HT-29 (cell line): ENCODE measurements around the gene RPS6KA2. TPM values are rescaled to one million over a fixed set of nuclear protein-coding genes. Genes with fewer than 3 reads are reported as not detected.
A peak's percentile ranks its signal among the peaks of the same experiment; 100 is the strongest.

Source experiments
- DNase-seq: peaks from one replicate; pipeline ENCODE4 v3.0.0-alpha.2; 2015; ENCODE audit warnings: low spot score
- total RNA-seq: library from RNA; depleted of rRNA; stranded (reverse); fragments of >200 nt; shearing (Covaris generic); gene quantifications from 2 replicates; pipeline ENCODE4 v1.2.3, GENCODE V29; 2014; rRNA removed

Gene RPS6KA2
- total RNA-seq: 1.1 and 3.4 TPM in 2 replicates

DNA sequence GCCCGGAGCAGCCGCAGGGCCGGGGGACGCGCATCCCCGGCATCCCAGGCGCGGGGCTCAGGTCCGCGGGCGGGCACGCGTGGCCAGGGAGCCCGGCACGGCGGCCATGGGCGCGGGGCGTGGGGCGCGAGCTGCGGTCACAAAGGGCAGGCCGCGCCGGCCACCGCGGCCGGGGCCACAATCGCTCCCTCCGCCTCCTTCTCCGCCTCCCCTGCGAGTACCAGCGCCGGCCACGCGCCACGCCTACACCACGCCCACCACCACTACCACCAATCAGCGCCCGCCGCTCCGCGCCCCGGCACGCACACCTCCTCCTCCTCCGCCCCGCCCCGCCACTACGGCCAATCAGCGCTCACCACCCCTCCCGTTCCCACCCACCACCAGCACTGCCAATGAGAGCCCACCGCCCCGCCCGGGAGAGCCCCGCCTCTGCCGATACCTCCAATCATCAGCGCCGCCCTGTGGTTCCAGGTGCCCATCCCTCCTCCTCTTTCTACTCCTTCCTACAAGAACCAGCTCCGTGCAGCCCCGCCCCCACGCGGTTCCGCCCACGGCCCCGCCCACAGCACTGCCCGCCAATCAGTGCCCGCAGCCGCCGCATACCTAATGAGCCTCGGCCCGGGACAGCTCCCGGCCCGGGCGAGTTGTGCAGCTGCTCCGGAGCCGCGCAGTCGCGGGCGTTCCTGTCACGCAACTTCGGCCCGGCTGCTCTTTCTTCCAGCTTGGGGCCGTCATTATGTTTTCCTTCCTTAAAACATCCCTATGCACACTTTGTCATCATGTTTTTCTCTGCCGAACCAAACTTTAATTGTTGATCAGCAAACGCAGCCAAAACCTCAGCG, at the start of gene RPS6KA2:
TSS of gene RPS6KA2 (minus strand) at position 219 of the 842 bp plus-strand sequence. CDS start 232 bp downstream, outside the sequence.
- DNase-seq: peak; percentile 99

DNA sequence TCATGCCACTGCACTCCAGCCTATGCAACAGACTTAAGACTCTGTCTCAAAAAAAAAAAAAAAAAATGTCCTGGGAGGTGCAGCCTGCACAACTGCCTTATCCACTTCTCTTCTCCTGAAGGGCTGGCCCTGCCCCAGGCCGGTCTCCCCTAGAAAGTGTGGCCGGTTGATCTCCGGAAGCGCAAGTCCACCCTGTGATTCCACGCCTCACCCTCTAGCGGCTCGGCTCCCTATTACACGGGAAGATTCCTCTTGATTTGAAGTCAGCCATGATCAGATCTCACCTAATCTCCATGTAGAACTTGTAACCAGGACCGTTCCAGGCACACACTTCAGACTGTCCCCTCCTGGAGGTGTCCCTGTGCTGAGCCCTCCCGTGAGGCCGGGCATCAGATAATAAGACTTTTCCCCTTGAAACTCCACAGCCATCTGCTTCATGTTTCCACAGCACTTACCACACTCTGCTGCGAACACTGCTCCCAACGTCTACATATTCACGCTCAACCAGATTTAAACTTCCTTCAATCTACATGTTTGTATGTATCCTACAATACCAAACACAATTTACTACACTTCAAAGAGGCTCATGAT, 49.3 kb upstream of the RPS6KA2 start:
- DNase-seq: no peak

DNA sequence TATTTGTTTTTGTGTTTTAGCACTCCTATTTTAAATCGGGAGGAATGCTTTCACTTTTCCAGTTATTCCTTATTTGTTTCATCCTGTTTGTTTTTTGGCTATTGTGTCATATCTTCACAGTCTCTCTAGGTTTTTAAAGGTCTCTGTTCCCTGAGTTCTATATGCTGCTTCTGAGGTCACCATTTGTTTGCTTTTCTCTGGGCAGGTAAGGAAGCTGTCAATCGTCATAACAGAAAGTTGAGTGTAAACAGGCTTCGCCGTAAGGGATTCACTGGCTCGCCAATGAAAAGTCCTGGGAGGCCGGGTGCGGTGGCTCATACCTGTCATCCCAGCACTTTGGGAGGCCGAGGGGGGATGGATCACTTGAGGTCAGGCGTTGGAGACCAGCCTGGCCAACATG, 48.7 kb upstream of the RPS6KA2 start:
- peak; percentile 62 for DNase-seq

DNA sequence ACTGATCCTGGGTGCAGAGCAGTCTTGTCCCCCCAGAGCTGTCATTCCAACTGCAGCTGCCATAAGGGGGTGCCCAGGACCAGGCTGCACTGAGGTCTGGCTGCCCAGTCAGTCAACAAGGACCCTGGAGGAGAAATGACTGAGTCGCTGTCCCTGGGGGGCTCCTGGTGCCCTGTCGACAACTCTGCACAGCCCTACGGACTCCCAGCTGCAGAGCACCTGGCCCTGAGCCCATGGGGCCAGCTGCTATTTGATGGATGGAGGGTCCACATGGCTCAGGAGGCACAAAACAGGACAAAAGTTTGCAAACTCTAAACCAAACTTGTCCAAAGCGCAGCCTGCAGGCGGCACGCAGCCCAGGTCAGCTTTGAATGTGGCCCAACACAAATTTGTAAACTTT, 46.3 kb upstream of the RPS6KA2 start:
- no peak for DNase-seq

DNA sequence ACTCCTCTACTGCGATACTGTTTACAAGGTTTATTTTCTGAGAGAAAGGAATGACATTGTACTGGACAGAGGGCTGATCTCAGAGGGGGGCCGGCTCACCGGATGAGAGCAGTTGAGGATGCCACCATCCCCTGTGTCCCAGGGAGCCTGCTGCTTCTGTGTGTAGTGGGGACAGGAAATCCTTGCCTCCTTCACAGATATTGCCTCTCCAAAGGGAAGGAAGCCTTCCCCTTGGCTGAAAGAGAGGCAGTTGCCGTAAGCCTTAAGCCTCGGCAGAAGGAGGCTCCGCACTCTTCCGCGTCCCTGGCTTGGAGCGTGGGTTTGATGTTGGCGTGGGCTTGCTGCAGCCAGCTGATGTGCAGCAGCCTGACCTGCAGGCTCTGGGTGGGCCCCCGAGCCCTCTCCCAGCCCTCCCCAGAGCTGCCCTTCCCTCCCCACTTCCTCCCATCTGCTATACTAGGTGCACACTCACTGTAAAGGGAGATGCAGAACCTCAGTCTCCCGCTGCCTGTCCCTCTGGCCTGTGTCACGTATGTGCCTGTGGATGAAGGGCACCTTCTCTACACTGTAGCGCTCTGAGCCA, 45.7 kb upstream of the RPS6KA2 start:
- no peak for DNase-seq

DNA sequence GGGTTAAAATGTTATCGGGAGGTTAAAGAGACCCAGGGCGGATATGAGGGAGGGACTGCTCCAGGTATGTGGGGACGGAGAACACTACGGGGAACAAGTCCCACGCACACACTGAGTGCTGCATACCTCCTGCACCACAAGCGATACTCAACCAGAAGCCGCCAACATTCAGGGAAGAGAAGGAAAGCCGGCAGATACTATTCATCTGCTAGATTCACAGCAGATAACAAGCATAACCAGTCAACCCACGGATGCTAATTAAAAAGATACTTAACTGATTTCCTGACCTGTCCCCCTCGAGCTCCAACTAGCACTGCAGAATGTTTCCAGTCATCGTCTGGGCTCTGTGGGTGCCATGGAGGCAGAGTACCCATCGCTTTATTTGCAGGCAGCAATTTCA, 45.1 kb upstream of the RPS6KA2 start:
- no peak for DNase-seq

DNA sequence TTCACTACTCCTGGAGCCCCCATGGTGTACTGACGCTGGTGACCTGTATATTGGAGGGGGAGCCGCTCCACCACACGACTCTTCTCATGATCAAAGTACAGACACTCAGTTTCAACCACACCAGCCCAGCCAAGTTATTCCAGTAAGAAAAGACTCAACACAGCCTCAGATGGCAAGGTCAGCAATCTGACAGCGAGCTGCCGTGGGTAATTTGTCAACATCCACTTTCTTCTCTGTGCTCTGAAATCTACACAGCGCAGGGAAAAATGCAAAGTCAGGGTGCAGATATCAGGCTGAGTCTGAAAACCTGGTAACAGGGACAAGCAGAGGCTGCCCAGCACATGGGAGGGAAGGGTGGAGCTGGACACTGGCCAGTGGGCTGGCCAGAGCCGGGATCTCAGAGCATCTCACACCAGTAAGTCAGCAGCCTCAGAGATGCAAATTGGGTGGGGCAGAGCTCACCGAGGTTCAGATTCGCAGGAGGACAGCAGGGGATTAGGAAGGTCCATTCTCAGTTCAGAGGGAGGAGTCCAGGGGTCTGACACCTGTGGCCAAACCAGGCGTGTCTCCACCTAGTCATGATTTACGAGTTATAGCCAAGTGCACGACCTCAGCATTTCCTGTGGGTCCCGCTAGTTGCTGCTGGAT, 44.5 kb upstream of the RPS6KA2 start:
- DNase-seq: peak; percentile 62

DNA sequence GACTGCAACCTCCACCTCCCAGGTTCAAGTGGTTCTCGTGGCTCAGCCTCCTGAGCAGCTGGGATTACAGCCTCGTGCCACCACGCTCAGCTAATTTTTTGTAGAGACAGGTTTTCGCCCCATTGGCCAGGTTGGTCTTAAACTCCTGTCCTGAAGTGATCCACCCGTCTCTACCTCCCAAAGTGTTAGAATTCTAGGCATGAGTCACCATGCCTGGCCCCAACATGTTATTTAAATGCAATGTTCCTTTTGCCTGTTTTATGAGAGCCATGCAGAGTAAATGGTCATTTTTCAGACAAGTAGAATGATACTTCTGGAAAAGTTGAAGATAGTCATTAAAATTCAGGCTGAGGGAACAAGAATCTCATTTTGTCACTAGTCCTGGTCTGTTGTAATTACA, 43.8 kb upstream of the RPS6KA2 start:
- no peak for DNase-seq

DNA sequence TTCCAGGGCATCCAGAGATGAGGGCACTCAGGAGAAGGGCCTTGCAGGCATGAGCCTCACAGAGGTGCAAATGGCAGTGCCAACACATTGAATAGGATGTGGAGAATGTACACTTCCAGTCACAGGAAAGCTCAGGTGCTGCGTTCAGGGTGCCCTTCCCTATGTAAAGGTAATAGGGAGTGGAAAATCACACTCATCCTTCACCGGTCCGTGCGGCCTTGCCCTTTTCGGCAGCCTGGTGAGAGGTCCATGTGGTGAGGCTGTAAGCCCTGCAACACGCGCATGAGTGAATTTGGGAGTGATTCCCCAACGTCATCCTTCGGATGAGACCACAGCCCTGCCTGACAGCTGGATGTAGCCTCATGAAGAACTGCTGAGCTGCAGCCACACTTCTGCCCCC, 43.0 kb upstream of the RPS6KA2 start:
- no peak for DNase-seq

DNA sequence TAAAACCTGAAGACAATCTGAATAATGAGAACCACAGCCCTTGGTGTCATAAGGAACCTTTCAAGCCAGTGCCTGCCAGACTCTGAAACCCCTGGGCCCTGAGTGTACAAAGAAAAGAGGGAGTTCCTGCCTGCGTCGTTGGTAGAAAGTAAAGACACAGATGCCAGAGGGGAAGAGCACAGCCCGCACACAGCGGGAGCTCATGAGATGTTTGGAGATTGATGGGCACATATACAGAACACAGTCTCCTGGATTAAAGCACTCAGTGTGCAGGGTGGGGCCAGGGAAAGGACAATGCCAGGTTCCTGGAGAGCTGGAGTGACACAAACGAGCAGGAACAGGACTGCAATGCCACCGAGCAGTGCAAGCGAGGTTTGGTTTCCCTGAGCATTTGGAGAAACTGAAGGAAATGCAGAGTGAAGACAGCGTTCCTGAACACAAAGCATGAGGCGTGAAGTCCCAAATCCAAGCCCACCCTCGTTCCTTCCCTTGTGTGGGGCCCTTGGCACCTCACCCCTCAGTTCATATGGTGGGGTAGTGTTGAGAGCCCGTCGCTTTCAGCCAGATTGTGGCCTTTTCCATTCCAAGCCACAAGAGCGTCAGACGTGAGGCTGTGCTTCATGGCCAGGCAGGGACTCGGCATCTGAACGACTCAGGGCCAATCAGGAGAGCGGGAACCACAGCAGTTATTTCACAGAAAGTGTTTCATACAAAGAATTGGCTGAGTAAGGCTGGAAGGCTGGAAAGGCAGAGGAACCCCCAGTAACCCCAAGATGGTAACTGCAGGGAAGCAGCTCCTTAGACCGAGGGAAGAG, 41.0 kb upstream of the RPS6KA2 start:
- DNase-seq: no peak

DNA sequence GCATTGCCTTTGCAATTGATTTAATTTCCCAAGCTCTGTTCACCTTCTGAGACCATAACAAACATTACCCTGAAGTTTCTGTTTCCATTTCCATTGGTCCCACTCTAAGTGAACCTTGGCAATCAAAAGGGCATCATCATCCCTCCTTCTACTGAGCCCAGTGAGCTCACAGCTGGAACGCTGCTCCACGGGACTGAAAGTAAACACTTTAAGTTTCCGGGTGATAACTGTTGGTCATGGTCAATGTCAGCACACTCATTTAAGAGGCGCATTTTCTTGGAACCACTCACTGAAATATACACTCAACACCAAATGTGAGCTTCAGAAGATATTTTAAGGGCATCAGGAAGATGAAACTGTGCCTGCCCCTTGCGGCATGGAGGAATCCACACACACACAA, 37.1 kb upstream of the RPS6KA2 start:
- no peak for DNase-seq

DNA sequence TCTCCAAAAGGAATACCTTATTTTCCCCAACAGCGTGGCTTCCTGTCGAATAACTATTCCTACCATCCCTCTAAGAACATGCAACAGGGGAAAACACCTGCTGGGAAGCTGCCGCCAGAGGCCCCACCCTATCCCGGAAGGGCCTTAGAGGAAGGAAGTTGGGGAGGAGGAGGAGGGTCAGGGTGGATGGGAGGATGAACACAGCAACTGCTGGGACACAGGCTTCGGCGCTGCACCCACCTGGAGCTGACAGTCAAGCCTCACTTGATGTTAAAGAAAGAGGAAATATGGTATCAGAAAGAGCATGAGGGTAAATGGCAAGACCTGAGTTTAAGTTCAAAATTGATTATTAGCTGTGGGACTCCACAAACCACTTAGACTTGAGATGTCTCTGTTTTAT, 36.5 kb upstream of the RPS6KA2 start:
- DNase-seq: no peak

DNA sequence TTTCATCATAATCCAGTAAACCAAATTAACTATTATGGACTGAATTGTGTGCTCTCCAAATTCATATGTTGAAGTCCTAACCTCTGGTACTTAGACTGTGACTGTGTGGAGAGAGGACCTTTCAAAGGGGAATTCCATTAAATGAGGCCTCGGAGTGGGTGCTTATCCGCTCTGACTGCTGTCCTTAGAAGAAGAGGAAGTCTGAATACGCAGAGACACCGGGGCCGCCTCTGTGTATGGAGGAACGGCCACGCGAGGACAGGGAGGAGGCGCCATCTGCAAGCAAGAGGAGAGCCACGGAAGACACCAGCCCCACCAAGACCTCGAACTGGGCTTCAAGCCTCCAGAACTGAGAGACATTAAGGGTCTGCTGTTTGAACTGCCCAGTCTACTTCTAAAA, 35.6 kb upstream of the RPS6KA2 start:
- DNase-seq: no peak

DNA sequence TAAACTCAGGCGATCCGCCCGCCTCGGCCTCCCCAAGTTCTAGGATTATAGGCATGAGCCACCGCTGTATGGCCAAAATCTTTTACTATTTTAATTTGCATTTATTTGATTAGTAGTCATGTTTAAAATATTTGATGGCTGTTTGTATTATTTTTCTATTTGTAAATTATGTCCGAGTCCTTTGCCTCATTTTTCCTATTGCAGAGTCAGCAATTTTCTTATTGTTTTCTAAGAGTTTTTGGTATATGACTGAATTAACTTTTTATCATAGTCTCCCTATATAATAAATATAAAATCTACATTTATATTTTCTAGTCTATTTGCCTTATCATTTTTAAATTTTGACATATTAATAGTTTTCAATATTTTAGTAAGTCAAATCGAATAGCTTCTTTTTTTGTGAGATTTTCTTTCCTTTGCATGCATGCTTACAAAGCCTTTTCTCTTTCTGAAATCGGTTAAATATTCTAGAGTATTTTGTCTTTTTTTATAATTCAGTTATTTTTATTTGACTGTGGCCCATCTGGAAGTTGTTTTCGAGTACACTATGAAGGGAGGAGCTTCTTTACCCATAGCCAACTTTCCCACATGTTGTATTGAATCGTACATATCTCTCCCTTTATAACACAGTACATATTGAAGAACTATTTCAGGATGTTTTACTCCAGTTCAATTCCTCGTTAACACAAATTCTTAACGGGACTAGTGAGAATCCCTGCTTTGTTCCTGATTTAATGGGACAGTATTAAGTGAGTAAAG, 34.5 kb upstream of the RPS6KA2 start:
- no peak for DNase-seq

DNA sequence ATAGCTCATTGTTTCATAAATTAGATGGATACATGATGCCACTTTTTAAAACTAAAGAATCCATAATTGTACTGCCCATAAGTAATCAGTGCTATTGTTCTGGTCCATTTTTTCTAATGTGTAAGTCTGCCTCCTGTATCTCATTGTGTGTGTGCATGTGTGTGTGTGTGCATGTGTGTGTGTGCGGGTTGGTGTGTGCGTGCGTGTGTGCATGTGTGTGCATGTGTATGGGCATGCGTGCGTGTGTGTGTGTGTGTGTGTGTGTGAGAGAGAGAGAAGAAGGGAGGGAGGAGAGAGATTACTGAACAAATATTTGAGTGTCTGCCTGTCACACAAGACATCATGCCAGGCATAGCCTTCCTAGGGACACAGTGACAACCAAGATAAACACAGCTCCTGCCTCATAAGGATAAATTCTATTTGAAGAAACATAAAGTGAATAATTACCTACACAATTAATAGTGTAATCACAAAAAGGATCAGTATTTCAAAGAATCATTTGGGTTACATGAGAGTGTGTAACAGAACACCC, 33.2 kb upstream of the RPS6KA2 start:
- no peak for DNase-seq

DNA sequence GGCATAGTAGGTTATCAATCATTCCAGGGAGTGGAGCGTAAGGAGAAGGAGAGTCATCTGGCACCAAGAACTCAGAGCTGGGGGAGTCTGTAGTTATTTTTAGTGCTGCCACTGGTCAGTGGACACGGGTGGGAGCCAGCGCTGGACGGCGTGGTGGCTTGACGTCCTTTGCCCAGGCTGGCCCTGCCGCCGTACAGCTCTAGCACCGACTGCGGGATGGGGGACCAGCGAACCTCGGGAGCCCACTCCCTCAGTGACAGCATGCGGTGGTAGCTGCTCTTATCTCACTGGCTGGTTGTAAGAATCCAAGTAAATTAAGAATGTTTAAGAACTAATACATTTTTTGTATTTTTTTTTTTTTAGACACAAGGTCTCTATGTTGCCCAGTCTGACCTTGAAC, 32.5 kb upstream of the RPS6KA2 start:
- DNase-seq: no peak

DNA sequence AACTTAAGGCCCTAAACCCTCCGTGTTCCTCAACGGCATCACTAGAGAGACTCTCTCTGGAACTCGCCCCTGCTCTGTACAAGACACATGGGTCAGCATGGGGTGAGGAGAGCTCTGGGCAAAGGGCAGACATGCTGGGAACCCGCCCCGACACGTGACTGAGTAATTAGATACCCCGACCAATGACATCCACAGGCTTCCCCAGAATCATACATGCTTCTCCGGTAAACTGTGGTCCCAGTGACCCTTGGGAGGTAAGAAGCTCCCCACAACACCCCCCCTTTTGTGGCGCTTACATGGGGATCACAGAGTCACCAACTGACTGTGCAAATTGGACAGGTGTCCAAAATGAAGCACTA, 31.7 kb upstream of the RPS6KA2 start:
- no peak for DNase-seq

DNA sequence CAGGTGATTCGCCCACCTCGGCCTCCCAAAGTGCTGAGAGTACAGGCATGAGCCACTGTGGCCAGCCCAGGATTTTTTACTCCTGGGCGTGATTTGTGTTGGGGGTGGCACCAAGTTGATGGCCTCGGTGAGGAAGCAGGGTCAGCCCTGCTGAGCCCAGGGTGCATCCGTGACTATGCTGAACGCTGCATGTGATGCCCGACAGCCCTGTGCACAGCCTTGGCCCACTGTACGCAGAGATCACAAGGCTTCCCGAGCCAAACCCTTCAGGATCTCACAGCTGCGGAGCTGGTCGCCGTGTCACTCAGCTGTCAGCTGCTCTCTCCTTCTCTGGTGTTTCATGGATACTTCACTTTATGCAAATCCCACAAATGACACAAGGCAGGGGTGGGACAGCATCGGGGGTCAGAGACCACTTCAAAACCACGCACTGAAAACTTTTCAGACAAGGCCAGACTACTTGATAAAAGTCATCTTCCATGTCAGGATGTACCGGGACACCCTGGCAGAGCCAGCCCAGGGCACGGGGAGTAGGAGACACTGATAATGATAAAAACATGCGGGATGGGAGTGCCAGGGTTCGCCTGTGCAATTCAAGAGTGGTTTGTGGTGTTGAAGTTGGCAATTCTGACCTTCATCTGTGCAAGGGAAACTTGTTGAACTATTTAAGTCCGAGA, 31.2 kb upstream of the RPS6KA2 start:
- DNase-seq: no peak

DNA sequence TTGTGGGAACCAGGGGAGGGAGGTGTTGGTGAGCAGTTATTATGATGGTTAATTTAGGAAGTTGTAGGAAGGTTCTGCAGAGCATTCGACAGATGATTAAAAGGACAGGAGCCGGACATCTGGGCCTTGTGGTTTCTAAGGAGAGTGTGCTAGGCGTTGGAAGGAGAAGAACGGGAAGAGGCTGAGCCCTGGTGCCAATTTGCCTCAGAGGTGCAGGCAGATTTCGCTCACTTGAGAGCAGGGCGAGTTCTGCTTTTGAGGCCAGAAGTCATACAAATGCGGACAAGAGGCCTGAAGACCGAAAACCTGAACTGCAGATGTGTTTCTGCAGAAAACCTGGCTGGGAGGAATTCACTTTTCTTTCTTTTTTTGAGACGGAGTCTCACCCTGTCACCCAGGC, 30.5 kb upstream of the RPS6KA2 start:
- no peak for DNase-seq
